ENCODE measurements around the gene MGAT1. TPM values are rescaled to one million over a fixed set of nuclear protein-coding genes. Genes with fewer than 3 reads are reported as not detected.
A peak's percentile ranks its signal among the peaks of the same experiment; 100 is the strongest.
"Not testable (repeated sequence)": the region's sequence is repeated elsewhere in the genome, so short reads cannot be mapped to it uniquely, and the experiment has no call there.

The MGAT1 gene
- total RNA-seq, 1 experiment from 2014 or later, result 86.4 TPM

DNA sequence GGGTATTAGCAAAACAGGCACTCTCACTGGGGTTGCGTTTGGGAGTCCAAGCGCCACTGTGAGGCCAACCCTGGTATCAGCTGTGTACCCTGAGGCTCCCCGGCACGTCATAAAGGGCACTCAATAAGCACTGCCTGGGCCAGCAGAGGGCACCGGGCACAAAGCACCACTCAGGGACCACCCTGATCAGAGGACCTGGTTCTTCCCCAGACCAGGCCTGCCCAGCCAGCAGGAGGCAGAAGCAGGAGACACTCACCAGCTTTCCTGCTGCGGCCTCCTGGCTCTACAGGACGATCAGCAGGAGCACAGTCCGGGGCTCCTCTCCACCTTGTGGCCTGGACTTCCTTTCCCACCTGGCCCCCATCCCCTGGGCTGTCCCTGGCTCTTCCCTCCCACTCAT, 12.6 kb downstream of the MGAT1 start:
- Mint-ChIP-seq H3K27me3 (ENCODE audit: unreplicated experiment) (no peaks in the 10 kb centered on the region), H3K27ac (ENCODE audit: unreplicated experiment) (no peak overlapping the region), H3K4me1 (ENCODE audit: low read depth, unreplicated experiment) (peaks cover 16% of the 10 kb centered on the region), H3K36me3 (ENCODE audit: insufficient read depth, unreplicated experiment) (peaks cover 17% of the 10 kb centered on the region), H3K4me3 (ENCODE audit: low read depth, unreplicated experiment) (no peak overlapping the region), H3K9me3 (ENCODE audit: low read depth, unreplicated experiment) (no peaks in the 10 kb centered on the region)
- TF ChIP-seq CTCF (IDR thresholded peaks at IDR 0.05; ENCODE audit: unreplicated experiment), result peak; percentile 15
- intact Hi-C loops (cut with micrococcal nuclease; ENCODE audit: unreplicated experiment), result no loop called here
- CTCF ChIA-PET, result no interaction called here
- DNase-seq, result no peak
- BruUV-seq (replicated peaks), result no TSS peak

DNA sequence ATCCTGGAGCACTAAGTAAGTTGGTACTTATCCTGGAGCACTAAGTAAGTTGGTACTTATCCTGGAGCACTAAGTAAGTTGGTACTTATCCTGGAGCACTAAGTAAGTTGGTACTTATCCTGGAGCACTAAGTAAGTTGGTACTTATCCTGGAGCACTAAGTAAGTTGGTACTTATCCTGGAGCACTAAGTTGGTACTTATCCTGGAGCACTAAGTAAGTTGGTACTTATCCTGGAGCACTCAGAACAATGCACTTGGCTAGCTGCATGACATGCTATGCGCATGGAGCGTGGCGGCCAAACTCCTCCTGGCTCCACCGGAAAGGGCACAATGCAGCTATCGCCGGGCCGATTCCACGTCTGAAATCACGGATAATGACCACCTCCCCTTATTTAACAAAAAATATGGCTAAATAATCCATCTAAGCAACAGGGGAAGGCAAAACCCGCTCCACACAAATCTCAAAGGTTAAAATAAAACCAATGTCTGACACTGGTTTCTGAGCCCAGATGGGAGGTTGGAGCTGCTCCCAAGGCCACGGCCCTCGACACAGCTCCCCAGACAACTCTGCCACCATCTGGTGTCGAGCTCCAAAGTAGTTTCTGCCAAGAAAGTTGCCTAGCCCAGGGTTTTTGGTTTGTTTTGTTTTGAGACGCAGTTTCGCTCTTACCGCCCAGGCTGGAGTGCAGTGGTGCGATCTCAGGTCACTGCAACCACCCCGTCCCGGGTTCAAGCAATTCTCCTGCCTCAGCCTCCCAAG, 13.8 kb downstream of the MGAT1 start:
- DNase-seq; H3K27me3 Mint-ChIP-seq (ENCODE audit: unreplicated experiment); H3K9me3 Mint-ChIP-seq (ENCODE audit: low read depth, unreplicated experiment); H3K4me3 Mint-ChIP-seq (ENCODE audit: low read depth, unreplicated experiment); H3K27ac Mint-ChIP-seq (ENCODE audit: unreplicated experiment); CTCF ChIA-PET; BruUV-seq (replicated peaks): not testable (repeated sequence)
- H3K36me3 Mint-ChIP-seq (ENCODE audit: insufficient read depth, unreplicated experiment), result peaks cover 17% of the 10 kb centered on the region
- intact Hi-C loops (cut with micrococcal nuclease; ENCODE audit: unreplicated experiment), result loop anchor here (10.0 kb wide), 1 partner anchor 246 kb away; no protein-coding TSS in a partner anchor
- H3K4me1 Mint-ChIP-seq (ENCODE audit: low read depth, unreplicated experiment), result peaks cover 16% of the 10 kb centered on the region

- no peak for DNase-seq
- no peak overlapping the region for H3K27ac Mint-ChIP-seq (ENCODE audit: unreplicated experiment)
- H3K4me1 Mint-ChIP-seq (ENCODE audit: low read depth, unreplicated experiment), result peaks cover 16% of the 10 kb centered on the region
- intact Hi-C loops (cut with micrococcal nuclease; ENCODE audit: unreplicated experiment), result loop anchor here (10.0 kb wide), 1 partner anchor 247 kb away; no protein-coding TSS in a partner anchor
- CTCF ChIA-PET, result no interaction called here
- no peak for TF ChIP-seq CTCF (IDR thresholded peaks at IDR 0.05; ENCODE audit: unreplicated experiment)
- H3K9me3 Mint-ChIP-seq (ENCODE audit: low read depth, unreplicated experiment), result no peaks in the 10 kb centered on the region
- no TSS peak for BruUV-seq (replicated peaks)
- H3K4me3 Mint-ChIP-seq (ENCODE audit: low read depth, unreplicated experiment), result no peak overlapping the region
- peaks cover 15% of the 10 kb centered on the region for H3K36me3 Mint-ChIP-seq (ENCODE audit: insufficient read depth, unreplicated experiment)
- no peaks in the 10 kb centered on the region for H3K27me3 Mint-ChIP-seq (ENCODE audit: unreplicated experiment)
Measured at GRCh38 chr5:180787711-180788431, 14.7 kb downstream of the MGAT1 start.

GRCh38 chr5:180786531-180787398, 15.8 kb downstream of the MGAT1 start:
- Mint-ChIP-seq H3K4me3 (ENCODE audit: low read depth, unreplicated experiment) (no peak overlapping the region), H3K36me3 (ENCODE audit: insufficient read depth, unreplicated experiment) (peaks cover 4% of the 10 kb centered on the region), H3K27me3 (ENCODE audit: unreplicated experiment) (no peaks in the 10 kb centered on the region), H3K27ac (ENCODE audit: unreplicated experiment) (peak overlapping the region; percentile 16), H3K9me3 (ENCODE audit: low read depth, unreplicated experiment) (no peaks in the 10 kb centered on the region), H3K4me1 (ENCODE audit: low read depth, unreplicated experiment) (peaks cover 16% of the 10 kb centered on the region)
- CTCF ChIA-PET, result interaction anchor here (2.6 kb wide), 1 partner anchor 14 kb away, joined by 19 read pairs; the partner anchor contains the start of gene MGAT1
- BruUV-seq (replicated peaks), result no TSS peak
- intact Hi-C loops (cut with micrococcal nuclease; ENCODE audit: unreplicated experiment), result loop anchor here (10.0 kb wide), 1 partner anchor 248 kb away; no protein-coding TSS in a partner anchor
- TF ChIP-seq CTCF (IDR thresholded peaks at IDR 0.05; ENCODE audit: unreplicated experiment), result no peak
- no peak for DNase-seq
